H1 (cell line): Measurements from ENCODE around the gene CHD5. TPM values are rescaled to one million over a fixed set of nuclear protein-coding genes. Genes with fewer than 3 reads are reported as not detected.

Experiments used
- BACH1 ChIP-seq: IDR thresholded peaks from 2 replicates; pipeline ENCODE4 v1.6.1; 2012; ENCODE audit warnings: low read length, improper control_type of control experiment
- CHD7 ChIP-seq: fragments of 300-600 bp; sonication (generic); IDR thresholded peaks from 2 replicates; pipeline ENCODE4 v1.7.1; 2012; ENCODE audit warnings: low read length, moderate library complexity, mild to moderate bottlenecking, inconsistent platforms; ENCODE audit not compliant: insufficient replicate concordance
- EP300 ChIP-seq, 2 experiments: IDR thresholded peaks; 1 replicate in 1 of 2; 2 replicates in 1 of 2; pipeline ENCODE4 v1.6.1; 2011 to 2012; ENCODE audit warnings: low read depth in 2 of 2, low read length in 2 of 2, mild to moderate bottlenecking in 2 of 2, borderline replicate concordance in 1 of 2, inconsistent platforms in 1 of 2, moderate library complexity in 1 of 2
- HDAC6 ChIP-seq: IDR thresholded peaks from one replicate; pipeline ENCODE4 v1.7.1; 2012; ENCODE audit warnings: low read depth, mild to moderate bottlenecking, inconsistent platforms, low read length, moderate library complexity
- NRF1 ChIP-seq: IDR thresholded peaks from 2 replicates; pipeline ENCODE4 v1.6.1; 2011; ENCODE audit warnings: mild to moderate bottlenecking, low read depth, low read length, improper control_type of control experiment
- SIN3A ChIP-seq, 2 experiments: IDR thresholded peaks in 1 of 2; conservative IDR thresholded peaks in 1 of 2; 2 replicates each; pipeline ENCODE4 v1.6.1; 2011 to 2012; ENCODE audit warnings: low read length in 2 of 2, improper control_type of control experiment in 1 of 2, low read depth in 1 of 2, mild to moderate bottlenecking in 1 of 2
- SIRT6 ChIP-seq: IDR thresholded peaks from one replicate; pipeline ENCODE4 v1.7.1; 2012; ENCODE audit warnings: low read length, inconsistent platforms
- polyA plus RNA-seq, 7 experiments: library from polyadenylated mRNA; depleted of rRNA in 3 of 7; stranded (reverse) in 5 of 7; unstranded in 2 of 7; fragments of >200 nt in 5 of 7; fragments of 200-250 nt in 2 of 7; gene quantifications; 1 replicate in 5 of 7; 2 replicates in 1 of 7; 4 replicates in 1 of 7; pipeline versions ENCODE4 v1.2.1 to v1.2.3, GENCODE V29; 2011 to 2013; ENCODE audit warnings: missing spikeins in 2 of 7, mixed read lengths in 2 of 7
- total RNA-seq: library from RNA; stranded (reverse); fragmentation: NEBNext Ultra II Directional; extraction: Animal tissue kit (Norgen Biotek cat#: 25700); gene quantifications from 2 replicates; pipeline ENCODE4 v1.2.1, GENCODE V29; 2021

CHD5 gene
- total and polyA plus RNA-seq, 2 of the 8 experiments (the other 6 are each of a cell fraction or from before 2014, with no cell fraction given): 0.42 to 1.8 TPM

GRCh38 chr1:6222636-6223035, 42.5 kb upstream of the CHD5 start (continued):
- TF ChIP-seq CHD7: no peak
- TF ChIP-seq BACH1: no peak
- no peak for TF ChIP-seq EP300 (IDR thresholded peaks at IDR 0.05; ENCODE audit: borderline replicate concordance in 1 of 2, low read depth in 2 of 2, low read length in 2 of 2)
- no peak for TF ChIP-seq NRF1
- TF ChIP-seq SIN3A (conservative IDR thresholded peaks at IDR 0.05 in 1 of 2, IDR thresholded peaks at IDR 0.05 in 1 of 2; ENCODE audit: low read depth in 1 of 2, low read length in 2 of 2): no peak
- no peak for TF ChIP-seq SIRT6
- TF ChIP-seq HDAC6: no peak
